ENCODE results near the gene MRPL39. TPM values are rescaled to one million over a fixed set of nuclear protein-coding genes. Genes with fewer than 3 reads are reported as not detected.

The MRPL39 gene
- total and polyA plus RNA-seq, 3 donors from 2014 or later = 35.5 to 66.7 (median 48.8) TPM

DNA sequence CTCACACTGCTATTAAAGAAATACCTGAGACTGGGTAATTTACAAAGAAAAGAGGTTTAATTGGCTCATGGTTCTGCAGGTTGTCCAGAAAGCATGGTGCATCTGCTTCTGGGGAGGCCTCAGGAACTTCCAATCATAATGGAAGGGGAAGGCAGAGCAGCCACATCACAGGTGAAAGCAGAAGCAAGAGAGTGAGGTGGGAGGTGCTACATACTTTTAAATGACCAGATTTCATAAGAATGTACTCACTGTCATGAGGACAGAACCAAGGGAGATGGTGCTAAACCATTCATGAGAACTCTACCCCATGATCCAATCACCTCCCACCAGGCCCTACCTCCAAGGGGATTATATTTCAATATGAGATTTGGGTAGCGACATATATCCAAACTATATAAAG lies 55.7 kb downstream of the MRPL39 start:
- Histone ChIP-seq H3K9me3 (no peaks in the 10 kb centered on the region), H3K36me3 (ENCODE audit: low read depth, missing control alignments) (no peaks in the 10 kb centered on the region), H3K4me1 (no peaks in the 10 kb centered on the region), H3K4me3 (no peak overlapping the region), H3K27ac (no peak overlapping the region), H3K27me3 (no peaks in the 10 kb centered on the region)
- 96 to 97% methylated on average over 1 of the region's 1 CpG for WGBS, 2 donors
- intact Hi-C loops (cut with DNase I; ENCODE audit: low total_unique reads) = no loop called here
- no peak for DNase-seq
- TF ChIP-seq CTCF (IDR thresholded peaks at IDR 0.05) (no peak), POLR2A (IDR thresholded peaks at IDR 0.05) (no peak)

- Histone ChIP-seq H3K4me3 (no peak overlapping the region), H3K36me3 (ENCODE audit: low read depth, missing control alignments) (no peaks in the 10 kb centered on the region), H3K27ac (no peak overlapping the region), H3K4me1 (no peaks in the 10 kb centered on the region), H3K9me3 (no peaks in the 10 kb centered on the region), H3K27me3 (no peaks in the 10 kb centered on the region)
- intact Hi-C loops (cut with DNase I; ENCODE audit: low total_unique reads) = no loop called here
- 93 to 96% methylated on average over 11 of the region's 11 CpGs for WGBS, 2 donors
- no peak for DNase-seq
- no peak for TF ChIP-seq CTCF (IDR thresholded peaks at IDR 0.05)
Observed at GRCh38 chr21:25550352-25551120, 56.7 kb downstream of the MRPL39 start.

DNA sequence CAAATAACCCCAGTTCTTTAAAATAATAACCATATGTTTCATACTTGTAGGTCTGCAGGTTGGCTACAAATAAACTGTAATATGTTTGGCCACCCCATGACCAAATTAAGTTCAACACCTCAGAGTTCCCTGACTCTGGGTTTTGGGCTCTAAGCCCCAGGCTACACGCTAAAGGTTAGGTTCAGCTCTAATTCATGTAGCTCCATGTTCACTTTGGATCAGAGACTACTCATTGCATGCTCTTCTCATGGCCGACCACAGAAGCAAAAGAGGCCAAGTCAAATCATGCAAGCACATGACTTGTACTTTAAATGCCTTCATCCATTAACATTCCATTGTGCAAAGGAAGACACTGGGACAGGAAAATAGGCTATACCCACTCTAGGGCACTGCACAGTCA lies 66.2 kb downstream of the MRPL39 start:
- no peaks in the 10 kb centered on the region for H3K9me3 ChIP-seq
- TF ChIP-seq POLR2A (IDR thresholded peaks at IDR 0.05) (no peak), CTCF (IDR thresholded peaks at IDR 0.05) (no peak)
- no peak overlapping the region for H3K27ac ChIP-seq
- WGBS, 2 donors = 81 to 89% methylated on average over 2 of the region's 2 CpGs
- H3K4me3 ChIP-seq = no peak overlapping the region
- intact Hi-C loops (cut with DNase I; ENCODE audit: low total_unique reads) = no loop called here
- no peaks in the 10 kb centered on the region for H3K27me3 ChIP-seq
- no peaks in the 10 kb centered on the region for H3K36me3 ChIP-seq (ENCODE audit: low read depth, missing control alignments)
- no peak for DNase-seq
- no peaks in the 10 kb centered on the region for H3K4me1 ChIP-seq

DNA sequence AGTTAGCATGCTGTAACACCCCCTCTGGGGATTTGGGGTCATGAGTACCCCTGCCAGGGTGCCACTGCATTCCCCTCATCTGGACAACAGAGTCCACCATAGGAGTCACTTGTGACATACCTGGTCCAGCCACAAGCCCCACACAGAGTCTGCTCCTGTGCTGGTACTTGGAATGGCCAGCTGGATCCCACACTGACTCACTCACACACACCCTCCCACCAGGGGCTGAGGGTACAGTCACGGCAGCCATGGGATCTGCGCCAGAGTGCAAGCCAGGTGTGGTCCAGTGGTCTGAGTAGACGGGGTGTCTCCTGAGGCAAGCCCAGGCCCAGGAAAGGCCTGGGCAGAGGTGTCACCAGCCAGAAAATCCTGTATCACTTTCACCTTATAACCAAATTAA lies 67.7 kb downstream of the MRPL39 start:
- Histone ChIP-seq H3K9me3 (no peaks in the 10 kb centered on the region), H3K27me3 (no peaks in the 10 kb centered on the region), H3K4me1 (no peaks in the 10 kb centered on the region), H3K27ac (no peak overlapping the region), H3K36me3 (ENCODE audit: low read depth, missing control alignments) (no peaks in the 10 kb centered on the region), H3K4me3 (no peak overlapping the region)
- intact Hi-C loops (cut with DNase I; ENCODE audit: low total_unique reads) = no loop called here
- WGBS, 2 donors = 67 to 86% methylated on average over 1 to 3 of the region's 3 CpGs
- DNase-seq = no peak
- TF ChIP-seq POLR2A (IDR thresholded peaks at IDR 0.05) (no peak), CTCF (IDR thresholded peaks at IDR 0.05) (no peak)

GRCh38 chr21:25537174-25537573 lies 70.1 kb downstream of the MRPL39 start:
- no peak overlapping the region for H3K27ac ChIP-seq
- DNase-seq = no peak
- no peaks in the 10 kb centered on the region for H3K36me3 ChIP-seq (ENCODE audit: low read depth, missing control alignments)
- no peak for TF ChIP-seq POLR2A (IDR thresholded peaks at IDR 0.05)
- TF ChIP-seq CTCF (IDR thresholded peaks at IDR 0.05) = no peak
- H3K9me3 ChIP-seq = no peaks in the 10 kb centered on the region
- H3K4me1 ChIP-seq = no peaks in the 10 kb centered on the region
- intact Hi-C loops (cut with DNase I; ENCODE audit: low total_unique reads) = no loop called here
- H3K27me3 ChIP-seq = no peaks in the 10 kb centered on the region
- H3K4me3 ChIP-seq = no peak overlapping the region
